Heart left ventricle (tissue), 16 donors: ENCODE results near the gene NUDC. TPM values are rescaled to one million over a fixed set of nuclear protein-coding genes. Genes with fewer than 3 reads are reported as not detected.

Experiments
- ATAC-seq, 4 donors: fragments of 200-7000 bp; cut with Tn5 transposase; one replicate each; pipeline ENCODE4 v1.9.1; 2020 to 2022; ENCODE audit warnings: moderate library complexity in 4 of 4, mild to moderate bottlenecking in 3 of 4, moderate number of reproducible peaks in 1 of 4
- DNase-seq, 5 donors: peaks; one replicate each; pipeline ENCODE4 v3.0.0-alpha.2; 2020
- H3K27ac ChIP-seq, 12 donors: fragments of 200-600 bp; sonication (generic) in 4 of 12; one replicate each; pipeline versions ENCODE4 v1.5.0 to v1.8.0; 2016 to 2022; ENCODE audit warnings: mild to moderate bottlenecking in 2 of 12
- H3K27me3 ChIP-seq, 9 donors: fragments of 200-600 bp; sonication (generic) in 2 of 9; one replicate each; pipeline versions ENCODE4 v1.5.1 to v1.8.0; 2016 to 2022; ENCODE audit warnings: mild to moderate bottlenecking in 3 of 9
- H3K36me3 ChIP-seq, 9 donors: fragments of 200-600 bp; sonication (generic) in 2 of 9; one replicate each; pipeline versions ENCODE4 v1.5.0 to v1.8.0; 2018 to 2022; ENCODE audit warnings: mild to moderate bottlenecking in 2 of 9
- H3K4me1 ChIP-seq, 12 donors: fragments of 200-600 bp; sonication (generic) in 4 of 12; one replicate each; pipeline versions ENCODE4 v1.5.0 to v1.8.0; 2016 to 2022; ENCODE audit warnings: mild to moderate bottlenecking in 3 of 12
- H3K4me3 ChIP-seq, 12 donors: fragments of 200-600 bp; sonication (generic) in 4 of 12; one replicate each; pipeline versions ENCODE4 v1.5.0 to v1.8.0; 2017 to 2022; ENCODE audit warnings: mild to moderate bottlenecking in 9 of 12, moderate library complexity in 4 of 12
- H3K9me3 ChIP-seq, 12 donors: fragments of 200-600 bp; sonication (generic) in 4 of 12; one replicate each; pipeline versions ENCODE4 v1.5.0 to v1.8.0; 2016 to 2022; ENCODE audit warnings: mild to moderate bottlenecking in 1 of 12
- POLR2A ChIP-seq, 2 donors: fragments of 450-650 bp; IDR thresholded peaks; one replicate each; pipeline ENCODE4 v1.6.1; 2017; ENCODE audit warnings: antibody characterized with exemption in 2 of 2, mild to moderate bottlenecking in 2 of 2, moderate library complexity in 2 of 2
- WGBS, 4 donors: extraction: QIAGEN DNeasy Blood & Tissue Kit in 2 of 4; methylation state at CpG; one replicate each; pipeline versions ENCODE4 v1.1.5 to v1.1.7; 2013 to 2018; 5-methylcytosine and 5-hydroxymethylcytosine counted together
- intact Hi-C, 10 donors: fragments of 100-400 bp; cut with DNase I; formaldehyde crosslinking; loops; one replicate each; pipeline versions ENCODE4 v1.11.1 to v1.14.2; 2022
- polyA plus RNA-seq, 2 donors: library from polyadenylated mRNA; stranded (reverse); fragments of 200-250 nt; gene quantifications; one replicate each; pipeline ENCODE4 v1.2.3, GENCODE V29; 2013
- total RNA-seq, 9 donors: library from RNA; depleted of rRNA in 2 of 9; stranded (reverse); fragments of >200 nt in 2 of 9; fragmentation: NEBNext Ultra II Directional in 3 of 9; extraction: Animal tissue kit (Norgen Biotek cat#: 25700) in 3 of 9; gene quantifications; one replicate each; pipeline versions ENCODE4 v1.1.0 to v1.2.4, GENCODE V29; 2016 to 2023
- TF ChIP-seq, protein P1 (sequence below), 12 donors: fragments of 200-600 bp; sonication (generic) in 4 of 12; IDR thresholded peaks; one replicate each; pipeline versions ENCODE4 v1.5.0 to v1.8.0; 2018 to 2022; ENCODE audit warnings: antibody characterized with exemption in 12 of 12, mild to moderate bottlenecking in 5 of 12
- donor health status: ischemic (EF 13 %, LVEDD 7.1; RV severe dilation, severe dysfunction).
- donor health status: healthy with polysubstance abuse.
- donor health status: DM: no; HTN: yes; CAD: no.
- donor health status: DM: no; HTN: no; CAD: no.
- donor health status: ischemic (EF 25% LVEDD 6.9; RV normal size, moderate dysfunction).
- donor health status: ischemic (EF 25% LVEDD 5.7; RV mildly dilated, moderate dysfunction).
- donor health status: healthy.
- donor health status: DM: yes; HTN: yes; CAD: no.
- donor health status: ischemic (EF 35%, LVEDD 5.7; RV mildly dilated, moderate dysfunction).
- donor health status: nonischemic (EF 11% LVEDD 7.7; RV severe dilation, severe dysfunction).
- donor health status: DM: yes; HTN: yes; CAD: no.
- donor health status: PGD.
- donor health status: ischemic (EF 29% LVEDD 5.4; RV normal size, mild dysfunction).
- donor health status: nonischemic (EF 23%, LVEDD 6.1; RV moderate dilation, normal function).

Gene NUDC
- total and polyA plus RNA-seq, 11 donors: 53.6 to 99.6 (median 60.8) TPM

DNA sequence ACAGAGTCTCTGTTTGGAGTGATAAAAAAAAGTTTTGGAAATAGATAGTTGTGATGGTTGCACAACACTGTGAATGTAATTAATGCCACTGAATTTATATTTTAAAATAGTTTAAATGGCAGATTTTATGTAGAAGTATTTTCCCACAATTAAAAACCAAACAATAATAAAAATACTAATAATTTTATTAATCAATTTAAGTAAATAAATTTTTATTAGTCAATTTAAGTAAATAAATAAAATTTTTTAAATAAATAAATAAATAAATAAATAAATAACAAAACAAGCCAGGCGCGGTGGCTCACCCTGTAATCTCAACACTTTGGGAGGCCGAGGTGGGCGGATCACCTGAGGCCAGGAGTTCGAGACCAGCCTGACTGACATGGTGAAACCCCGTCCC is 43.7 kb downstream of the NUDC start:
- ATAC-seq: no peak
- TF ChIP-seq, protein P1, sequence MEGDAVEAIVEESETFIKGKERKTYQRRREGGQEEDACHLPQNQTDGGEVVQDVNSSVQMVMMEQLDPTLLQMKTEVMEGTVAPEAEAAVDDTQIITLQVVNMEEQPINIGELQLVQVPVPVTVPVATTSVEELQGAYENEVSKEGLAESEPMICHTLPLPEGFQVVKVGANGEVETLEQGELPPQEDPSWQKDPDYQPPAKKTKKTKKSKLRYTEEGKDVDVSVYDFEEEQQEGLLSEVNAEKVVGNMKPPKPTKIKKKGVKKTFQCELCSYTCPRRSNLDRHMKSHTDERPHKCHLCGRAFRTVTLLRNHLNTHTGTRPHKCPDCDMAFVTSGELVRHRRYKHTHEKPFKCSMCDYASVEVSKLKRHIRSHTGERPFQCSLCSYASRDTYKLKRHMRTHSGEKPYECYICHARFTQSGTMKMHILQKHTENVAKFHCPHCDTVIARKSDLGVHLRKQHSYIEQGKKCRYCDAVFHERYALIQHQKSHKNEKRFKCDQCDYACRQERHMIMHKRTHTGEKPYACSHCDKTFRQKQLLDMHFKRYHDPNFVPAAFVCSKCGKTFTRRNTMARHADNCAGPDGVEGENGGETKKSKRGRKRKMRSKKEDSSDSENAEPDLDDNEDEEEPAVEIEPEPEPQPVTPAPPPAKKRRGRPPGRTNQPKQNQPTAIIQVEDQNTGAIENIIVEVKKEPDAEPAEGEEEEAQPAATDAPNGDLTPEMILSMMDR (IDR thresholded peaks at IDR 0.05): no peak
- TF ChIP-seq POLR2A (IDR thresholded peaks at IDR 0.05): no peak
- Histone ChIP-seq H3K4me3 (no peak overlapping the region), H3K27me3 (peaks cover under 1 to 37% (median 7%) of the 10 kb centered on the region in 9 donors), H3K4me1 (peaks cover 0 to 11% (median under 1%) of the 10 kb centered on the region in 12 donors), H3K36me3 (no peaks in the 10 kb centered on the region), H3K9me3 (no peaks in the 10 kb centered on the region), H3K27ac (no peak overlapping the region)
- DNase-seq: peak in 1 of 5 donors; percentile 2
- 89 to 93% (median 91%) methylated on average over 6 of the region's 6 CpGs for WGBS, 4 donors
- intact Hi-C loops: loop anchor here in 2 of 10 donors (5.0 to 10.0 kb wide), 2 partner anchors 130 to 132 kb away; no protein-coding TSS in a partner anchor

GRCh38 chr1:26965628-26966027 is 44.1 kb downstream of the NUDC start:
- Histone ChIP-seq H3K27ac (no peak overlapping the region), H3K4me1 (peaks cover 0 to 8% (median 0%) of the 10 kb centered on the region in 12 donors), H3K4me3 (no peak overlapping the region), H3K27me3 (peaks cover 0 to 33% (median 2%) of the 10 kb centered on the region in 9 donors), H3K9me3 (no peaks in the 10 kb centered on the region), H3K36me3 (no peaks in the 10 kb centered on the region)
- ATAC-seq (no peak), DNase-seq (no peak)
- TF ChIP-seq, protein P1 (IDR thresholded peaks at IDR 0.05): no peak
- TF ChIP-seq POLR2A (IDR thresholded peaks at IDR 0.05): no peak
- intact Hi-C loops: loop anchor here in 2 of 10 donors (5.0 to 10.0 kb wide), 2 partner anchors 129 to 132 kb away; no protein-coding TSS in a partner anchor
- WGBS, 4 donors: 88 to 95% (median 91%) methylated on average over 9 of the region's 9 CpGs

GRCh38 chr1:26970810-26971209 is 49.3 kb downstream of the NUDC start:
- Histone ChIP-seq H3K4me1 (no peaks in the 10 kb centered on the region), H3K9me3 (no peaks in the 10 kb centered on the region), H3K36me3 (no peaks in the 10 kb centered on the region), H3K27ac (no peak overlapping the region), H3K4me3 (no peak overlapping the region), H3K27me3 (peaks cover 0 to 16% (median 0%) of the 10 kb centered on the region in 9 donors)
- intact Hi-C loops: no loop called here
- DNase-seq (peak in 1 of 5 donors; percentile 7), ATAC-seq (no peak)
- 50 to 67% (median 53%) methylated on average over 6 to 7 of the region's 7 CpGs for WGBS, 4 donors
- TF ChIP-seq POLR2A (IDR thresholded peaks at IDR 0.05): no peak
- TF ChIP-seq, protein P1 (IDR thresholded peaks at IDR 0.05): no peak

GRCh38 chr1:26971590-26971989 is 50.0 kb downstream of the NUDC start:
- intact Hi-C loops: no loop called here
- H3K9me3 ChIP-seq: no peaks in the 10 kb centered on the region

More at GRCh38 chr1:26971590-26971989, 50.0 kb downstream of the NUDC start:
- no peak for TF ChIP-seq POLR2A (IDR thresholded peaks at IDR 0.05)
- TF ChIP-seq, protein P1 (IDR thresholded peaks at IDR 0.05): no peak
- no peak for DNase-seq
- Histone ChIP-seq H3K4me1 (no peaks in the 10 kb centered on the region), H3K36me3 (no peaks in the 10 kb centered on the region), H3K27ac (no peak overlapping the region), H3K27me3 (peaks cover 0 to 10% (median 0%) of the 10 kb centered on the region in 9 donors), H3K4me3 (no peak overlapping the region)
- ATAC-seq: no peak
- WGBS, 4 donors: 60 to 77% (median 70%) methylated on average over 3 of the region's 3 CpGs
